Measurements from ENCODE around the gene KLHL30.

KLHL30 gene

DNA sequence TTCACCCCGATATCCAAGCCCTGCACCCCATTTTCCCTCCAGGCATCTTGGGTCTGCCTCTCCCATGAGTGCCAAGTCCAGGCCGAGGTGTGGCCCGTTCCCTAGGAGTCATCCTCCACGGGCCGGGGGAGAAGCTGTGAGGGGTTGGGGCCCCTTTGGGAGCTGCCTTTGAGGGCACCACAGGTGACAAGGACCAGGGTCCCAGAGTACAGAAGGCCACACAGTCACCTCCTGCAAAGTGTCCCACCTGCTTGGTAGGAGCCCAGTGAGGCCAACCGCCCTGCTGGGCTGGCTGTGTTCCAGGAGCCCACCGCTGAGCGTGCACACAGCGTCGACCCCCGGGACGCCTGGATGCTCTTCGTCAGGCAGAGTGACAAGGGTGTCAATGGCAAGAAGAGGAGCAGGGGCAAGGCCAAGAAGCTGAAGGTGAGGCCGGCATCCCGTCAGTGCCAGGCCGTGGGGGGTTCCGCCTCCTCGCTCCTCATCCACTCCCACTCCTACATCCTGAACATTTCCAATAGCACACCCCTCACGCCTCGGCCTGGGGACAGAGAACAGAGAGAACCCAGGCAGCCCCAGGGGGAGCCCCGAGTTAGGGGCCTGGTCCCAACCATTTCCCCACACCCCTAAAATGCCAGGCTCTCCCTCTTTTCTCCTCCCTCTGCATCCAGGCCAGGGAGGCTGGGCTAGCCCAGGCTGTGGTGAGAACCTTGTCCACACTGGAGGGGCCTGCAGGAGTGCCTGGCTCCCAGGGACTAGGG, 23.0 kb downstream of the KLHL30 start:
- no peak overlapping the region for H3K4me3 ChIP-seq (ENCODE audit: control insufficient read depth, low read depth, low read length)
- DNase-seq (ENCODE audit: low read depth) = no peak
- TF ChIP-seq, protein P1, sequence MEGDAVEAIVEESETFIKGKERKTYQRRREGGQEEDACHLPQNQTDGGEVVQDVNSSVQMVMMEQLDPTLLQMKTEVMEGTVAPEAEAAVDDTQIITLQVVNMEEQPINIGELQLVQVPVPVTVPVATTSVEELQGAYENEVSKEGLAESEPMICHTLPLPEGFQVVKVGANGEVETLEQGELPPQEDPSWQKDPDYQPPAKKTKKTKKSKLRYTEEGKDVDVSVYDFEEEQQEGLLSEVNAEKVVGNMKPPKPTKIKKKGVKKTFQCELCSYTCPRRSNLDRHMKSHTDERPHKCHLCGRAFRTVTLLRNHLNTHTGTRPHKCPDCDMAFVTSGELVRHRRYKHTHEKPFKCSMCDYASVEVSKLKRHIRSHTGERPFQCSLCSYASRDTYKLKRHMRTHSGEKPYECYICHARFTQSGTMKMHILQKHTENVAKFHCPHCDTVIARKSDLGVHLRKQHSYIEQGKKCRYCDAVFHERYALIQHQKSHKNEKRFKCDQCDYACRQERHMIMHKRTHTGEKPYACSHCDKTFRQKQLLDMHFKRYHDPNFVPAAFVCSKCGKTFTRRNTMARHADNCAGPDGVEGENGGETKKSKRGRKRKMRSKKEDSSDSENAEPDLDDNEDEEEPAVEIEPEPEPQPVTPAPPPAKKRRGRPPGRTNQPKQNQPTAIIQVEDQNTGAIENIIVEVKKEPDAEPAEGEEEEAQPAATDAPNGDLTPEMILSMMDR (IDR thresholded peaks at IDR 0.05; ENCODE audit: control insufficient read depth, insufficient read depth, low read depth, low read length, missing control alignments) = no peak

GRCh38 chr2:238162251-238162845, 23.9 kb downstream of the KLHL30 start:
- no peak for DNase-seq (ENCODE audit: low read depth)
- no peak overlapping the region for H3K4me3 ChIP-seq (ENCODE audit: control insufficient read depth, low read depth, low read length)
- TF ChIP-seq, protein P1 (IDR thresholded peaks at IDR 0.05; ENCODE audit: control insufficient read depth, insufficient read depth, low read depth, low read length, missing control alignments) = no peak

- TF ChIP-seq, protein P1 (IDR thresholded peaks at IDR 0.05; ENCODE audit: control insufficient read depth, insufficient read depth, low read depth, low read length, missing control alignments) = no peak
- no peak overlapping the region; the same call in 1 of the 2 replicates for H3K4me3 ChIP-seq (ENCODE audit: control insufficient read depth, low read depth, low read length)
- DNase-seq (ENCODE audit: low read depth) = no peak
These were observed 24.5 kb downstream of the KLHL30 start for GRCh38 chr2:238162846-238163441.

DNA sequence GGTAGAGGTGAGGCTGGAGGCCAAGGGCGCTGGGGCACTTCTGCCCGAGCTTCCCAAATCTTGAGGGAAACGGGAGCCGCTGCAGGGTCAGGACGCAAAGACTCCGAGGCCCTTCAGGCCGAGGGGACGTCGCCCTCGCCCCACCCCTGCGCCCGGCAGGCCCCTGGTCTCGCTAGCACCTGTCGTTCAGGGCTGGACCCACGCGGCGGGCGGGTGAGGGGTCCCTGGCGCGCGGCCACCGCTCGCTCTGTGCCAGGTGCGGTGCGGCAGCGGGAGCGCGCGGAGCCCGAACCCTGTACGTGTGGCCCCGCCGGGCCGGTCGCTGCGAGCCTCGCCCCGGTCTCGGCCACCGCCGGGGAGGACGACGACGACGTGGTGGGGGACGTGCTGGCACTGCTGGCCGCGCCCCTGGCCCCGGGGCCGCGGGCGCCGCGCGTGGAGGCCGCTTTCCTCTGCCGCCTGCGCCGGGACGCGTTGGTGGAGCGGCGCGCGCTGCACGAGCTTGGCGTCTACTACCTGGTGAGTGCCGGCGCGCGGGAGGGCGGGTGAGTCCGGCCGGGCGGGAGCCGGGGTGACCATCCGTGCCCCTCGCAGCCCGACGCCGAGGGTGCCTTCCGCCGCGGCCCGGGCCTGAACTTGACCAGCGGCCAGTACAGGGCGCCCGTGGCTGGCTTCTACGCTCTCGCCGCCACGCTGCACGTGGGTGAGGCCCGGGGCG, 25.2 kb downstream of the KLHL30 start:
- no peak for DNase-seq (ENCODE audit: low read depth)
- TF ChIP-seq, protein P1 (IDR thresholded peaks at IDR 0.05; ENCODE audit: control insufficient read depth, insufficient read depth, low read depth, low read length, missing control alignments) = no peak
- peak overlapping the region; percentile 6; the same call in 1 of the 2 replicates for H3K4me3 ChIP-seq (ENCODE audit: control insufficient read depth, low read depth, low read length)

GRCh38 chr2:238164906-238165287, 26.4 kb downstream of the KLHL30 start:
- DNase-seq (ENCODE audit: low read depth) = no peak
- TF ChIP-seq, protein P1 (IDR thresholded peaks at IDR 0.05; ENCODE audit: control insufficient read depth, insufficient read depth, low read depth, low read length, missing control alignments) = no peak
- H3K4me3 ChIP-seq (ENCODE audit: control insufficient read depth, low read depth, low read length) = no peak overlapping the region

DNA sequence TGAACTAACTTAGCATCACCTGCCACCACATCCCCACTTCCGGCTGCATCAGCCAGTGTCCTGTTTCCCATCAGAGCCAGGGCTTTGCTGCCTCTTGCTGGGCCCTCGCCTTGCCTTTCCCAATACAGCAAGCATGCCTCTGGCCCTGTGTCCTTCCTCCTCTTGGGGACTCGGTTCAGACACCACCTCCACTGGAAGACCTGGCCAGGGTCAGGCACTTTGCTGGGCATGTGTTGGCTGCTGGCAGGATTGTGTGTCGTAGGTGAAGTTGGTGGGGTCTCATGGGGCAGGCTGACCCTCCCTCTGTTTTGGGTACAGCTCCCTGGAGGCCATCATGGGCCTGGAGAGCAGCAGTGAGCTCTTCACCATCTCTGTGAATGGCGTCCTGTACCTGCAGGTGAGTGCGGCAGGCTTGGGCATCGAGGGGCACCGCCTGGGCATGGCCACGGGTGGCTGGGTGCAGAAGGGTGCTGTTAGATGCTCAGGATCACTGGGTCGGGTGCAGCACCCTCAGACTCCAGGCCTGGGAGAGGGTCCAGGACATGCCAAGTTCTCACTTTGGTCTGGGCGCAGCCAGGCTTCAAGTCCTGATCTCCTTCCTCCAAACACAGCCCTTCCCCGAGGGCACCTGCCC, 26.9 kb downstream of the KLHL30 start:
- no peak for DNase-seq (ENCODE audit: low read depth)
- H3K4me3 ChIP-seq (ENCODE audit: control insufficient read depth, low read depth, low read length) = no peak overlapping the region
- TF ChIP-seq, protein P1 (IDR thresholded peaks at IDR 0.05; ENCODE audit: control insufficient read depth, insufficient read depth, low read depth, low read length, missing control alignments) = no peak

All from AG09309 (cell line).